HG03097 (cell line): Measurements from ENCODE around the gene THSD7B.
"Not testable (repeated sequence)": the region's sequence is repeated elsewhere in the genome, so short reads cannot be mapped to it uniquely, and the experiment has no call there.

Experiments
- ATAC-seq: cut with Tn5 transposase; IDR thresholded peaks from one replicate; pipeline ENCODE4 v1.9.1; 2021; ENCODE audit not compliant: unreplicated experiment, low FRiP score

Gene THSD7B

DNA sequence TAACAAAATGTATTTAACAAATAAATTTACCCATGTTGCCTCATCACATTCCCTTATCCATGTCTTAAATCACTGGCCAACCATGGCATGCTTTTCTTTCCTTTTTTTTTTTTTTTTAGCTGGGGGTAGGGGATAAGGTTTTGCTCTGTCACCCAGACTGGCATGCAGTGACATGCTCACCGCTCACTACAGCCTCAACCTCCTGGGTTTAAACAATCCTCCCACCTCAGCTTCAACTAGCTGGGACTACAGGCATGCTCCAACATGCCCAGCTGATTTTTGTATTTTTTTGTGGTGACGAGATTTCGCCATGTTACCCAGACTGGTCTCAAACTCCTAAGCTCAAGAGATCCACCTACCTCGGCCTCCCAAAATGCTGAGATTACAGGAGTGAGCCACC is 266.4 kb downstream of the THSD7B start:
- ATAC-seq = no peak

DNA sequence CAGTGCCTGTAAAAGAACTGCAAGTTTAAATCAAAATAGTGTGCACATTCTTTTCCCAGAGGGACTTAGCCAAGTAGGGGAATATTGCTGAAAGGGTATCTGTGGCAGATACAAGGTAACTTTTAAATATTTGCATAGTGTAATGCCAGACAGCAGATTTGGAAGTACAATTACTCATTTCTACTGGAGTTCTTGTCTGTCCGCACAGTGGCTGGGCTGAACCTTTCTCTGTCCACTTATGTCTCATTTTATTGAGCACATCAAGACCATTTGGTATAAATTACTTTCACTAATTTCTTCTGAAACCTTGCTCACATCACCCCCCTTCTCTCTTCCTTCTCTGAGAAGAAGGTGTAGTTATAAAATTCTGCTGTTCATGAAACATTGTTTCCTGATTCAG is 271.3 kb downstream of the THSD7B start:
- no peak for ATAC-seq

DNA sequence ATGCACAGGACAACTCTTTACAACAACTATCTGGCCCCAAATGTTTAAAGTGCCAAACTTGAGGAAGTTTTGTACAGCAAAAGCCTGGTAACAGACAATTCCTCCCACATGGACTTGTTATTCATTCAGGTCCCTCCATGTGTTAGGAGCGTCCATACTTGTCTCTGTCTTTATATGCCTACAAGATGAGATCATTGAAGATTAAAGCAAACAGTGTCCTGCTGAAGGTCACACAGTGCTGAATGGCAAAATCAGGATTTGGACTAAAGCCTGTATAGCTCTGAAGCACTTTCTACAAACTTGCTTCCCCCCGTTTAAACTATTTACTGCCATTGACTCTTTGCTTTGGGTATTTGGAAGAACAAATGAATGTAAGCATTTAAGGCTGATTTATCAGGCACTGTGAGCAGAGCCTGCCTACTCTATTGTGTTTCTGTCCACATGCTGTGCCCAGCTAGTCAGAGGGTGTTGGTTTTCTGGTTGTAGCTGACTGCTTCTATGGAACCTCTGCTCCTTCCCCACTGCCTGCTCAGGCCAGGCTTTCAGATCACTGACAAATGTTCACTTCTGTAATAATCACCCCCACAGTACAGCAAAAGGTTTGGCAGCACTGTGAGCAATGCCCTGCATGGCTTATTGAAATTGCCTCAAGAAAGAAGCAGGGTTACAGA is 274.3 kb downstream of the THSD7B start:
- ATAC-seq = no peak

DNA sequence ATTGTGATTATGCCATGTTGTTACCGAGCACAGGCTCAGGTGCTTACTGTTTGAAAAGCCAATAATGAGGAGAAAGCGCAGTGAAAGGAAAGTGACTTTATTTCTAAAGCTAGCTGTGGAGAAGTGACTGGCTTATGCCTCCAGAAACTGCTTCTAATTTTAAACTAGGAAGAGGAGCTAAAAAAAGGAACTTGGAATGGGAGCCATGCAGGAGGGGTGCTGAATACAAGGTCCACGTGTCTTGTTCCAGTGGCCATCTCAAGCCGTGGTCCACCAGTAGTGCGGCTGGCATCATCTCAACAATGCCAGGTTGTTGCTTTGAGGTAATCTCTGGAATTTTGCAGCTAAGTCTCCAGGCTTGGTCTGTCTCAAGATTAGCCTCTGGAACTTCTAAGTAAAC is 282.0 kb downstream of the THSD7B start:
- no peak for ATAC-seq

DNA sequence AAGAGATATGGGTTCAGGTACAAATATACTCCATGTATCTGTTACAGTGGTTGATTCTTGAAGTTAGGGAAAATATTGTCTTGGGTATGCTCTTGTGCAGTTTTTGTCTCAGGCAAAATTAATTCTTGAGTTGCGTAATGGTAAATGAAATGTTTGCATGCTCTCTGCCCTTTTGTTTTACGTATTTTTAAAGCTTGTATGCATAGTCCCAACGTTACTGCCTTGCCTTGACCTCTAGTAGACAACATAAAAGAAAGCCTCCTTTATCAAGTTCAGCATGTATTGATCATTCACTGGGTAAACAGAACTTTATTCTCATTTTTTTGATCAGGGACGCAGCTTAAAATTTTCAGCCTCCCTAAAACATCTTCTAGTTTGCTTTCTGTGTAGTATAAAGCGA is 283.1 kb downstream of the THSD7B start:
- no peak for ATAC-seq

DNA sequence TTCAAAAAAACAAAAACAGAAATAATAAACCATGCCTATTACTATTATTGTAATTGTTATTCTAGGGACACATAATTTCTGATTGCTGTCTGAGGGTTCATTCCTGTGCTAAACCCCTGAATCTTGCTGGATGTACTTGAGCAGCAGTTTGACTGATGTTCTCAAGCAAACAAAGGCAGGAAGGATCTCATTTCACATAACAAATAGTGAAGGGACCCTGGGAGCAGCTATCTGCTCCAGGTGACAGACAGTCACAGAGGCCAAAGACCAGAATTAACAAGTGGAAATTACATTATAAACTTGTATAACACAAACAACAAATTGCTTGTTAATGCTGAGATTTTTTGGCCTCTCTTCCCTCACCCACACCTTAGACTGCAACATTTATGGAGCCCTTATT is 284.2 kb downstream of the THSD7B start:
- no peak for ATAC-seq

DNA sequence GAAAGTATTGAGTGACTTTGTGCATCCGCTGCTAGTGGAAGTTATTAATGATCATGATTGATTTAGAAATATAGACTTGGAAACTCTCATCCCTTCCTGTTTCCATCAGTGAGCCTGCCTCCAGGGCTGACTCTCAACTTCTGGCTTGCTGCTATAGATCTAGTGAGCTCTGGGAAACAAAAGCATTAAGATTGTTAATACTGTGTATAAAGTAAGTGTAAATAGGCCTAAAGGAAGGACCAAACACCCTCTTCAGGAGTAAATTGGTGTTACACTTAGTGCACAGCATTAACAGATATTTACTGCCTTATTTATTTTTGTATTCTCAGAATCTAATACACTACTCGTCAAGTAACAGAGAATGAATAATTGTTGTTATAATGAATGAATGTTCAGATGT is 285.6 kb downstream of the THSD7B start:
- no peak for ATAC-seq

DNA sequence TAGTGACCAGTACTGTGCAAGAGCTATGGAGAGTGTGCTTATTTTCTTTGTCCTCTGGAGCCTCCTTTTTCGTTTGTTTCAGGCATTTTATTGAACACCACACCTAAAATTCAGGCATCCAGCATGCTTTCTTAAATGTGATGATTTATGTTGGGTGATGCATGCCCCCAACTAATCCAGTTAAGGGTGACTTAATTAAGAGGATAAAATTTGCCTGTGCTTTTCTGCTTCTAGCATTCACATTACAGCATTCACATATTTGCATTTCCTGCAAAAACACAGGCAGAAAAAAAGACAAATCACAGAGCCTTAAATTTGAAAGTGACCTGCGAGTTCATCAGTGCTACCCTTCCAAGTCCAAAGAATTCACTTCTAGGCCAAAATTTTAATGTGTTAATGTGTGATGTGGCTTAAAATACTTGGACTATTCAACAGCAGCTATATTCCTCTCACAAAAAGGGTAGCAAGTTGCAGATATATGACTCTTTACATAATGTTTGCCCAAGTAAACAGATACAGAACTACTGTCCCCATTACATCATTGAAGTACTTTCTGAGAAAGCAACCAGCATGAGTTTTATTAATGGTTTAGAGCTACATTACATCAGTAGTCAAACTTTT is 286.5 kb downstream of the THSD7B start:
- no peak for ATAC-seq

DNA sequence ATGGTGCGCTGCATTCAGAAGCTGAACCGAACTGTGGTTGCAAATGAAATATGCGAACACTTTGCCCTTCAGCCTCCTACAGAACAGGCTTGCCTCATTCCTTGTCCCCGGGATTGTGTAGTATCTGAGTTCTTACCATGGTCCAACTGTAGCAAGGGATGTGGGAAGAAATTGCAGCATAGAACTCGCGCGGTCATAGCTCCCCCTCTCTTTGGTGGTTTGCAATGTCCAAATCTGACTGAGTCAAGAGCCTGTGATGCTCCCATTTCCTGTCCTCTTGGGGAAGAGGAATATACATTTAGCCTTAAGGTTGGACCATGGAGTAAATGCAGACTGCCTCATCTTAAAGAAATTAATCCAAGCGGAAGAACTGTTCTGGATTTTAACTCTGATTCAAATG is 291.4 kb downstream of the THSD7B start:
- ATAC-seq = no peak

DNA sequence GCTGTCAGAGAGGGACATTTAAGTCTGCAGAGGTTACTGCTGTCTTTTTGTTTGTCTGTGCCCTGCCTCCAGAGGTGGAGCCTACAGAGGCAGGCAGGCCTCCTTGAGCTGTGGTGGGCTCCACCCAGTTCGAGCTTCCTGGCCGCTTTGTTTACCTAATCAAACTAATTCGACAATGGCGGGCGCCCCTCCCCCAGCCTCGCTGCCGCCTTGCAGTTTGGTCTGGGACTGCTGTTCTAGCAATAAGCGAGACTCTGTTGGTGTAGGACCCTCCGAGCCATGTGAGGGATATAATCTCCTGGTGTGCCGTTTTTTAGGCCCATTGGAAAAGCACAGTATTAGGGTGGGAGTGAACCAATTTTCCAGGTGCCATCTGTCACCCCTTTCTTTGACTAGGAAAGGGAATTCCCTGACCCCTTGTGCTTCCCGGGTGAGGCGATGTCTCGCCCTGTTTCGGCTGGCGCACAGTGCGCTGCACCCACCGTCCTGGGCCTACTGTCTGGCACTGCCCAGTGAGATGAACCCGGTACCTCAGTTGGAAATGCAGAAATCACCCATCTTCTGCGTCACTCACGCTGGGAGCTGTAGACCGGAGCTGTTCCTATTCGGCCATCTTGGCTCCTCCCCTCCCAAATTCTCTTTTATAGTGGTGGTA is 310.9 kb downstream of the THSD7B start:
- ATAC-seq = not testable (repeated sequence)

DNA sequence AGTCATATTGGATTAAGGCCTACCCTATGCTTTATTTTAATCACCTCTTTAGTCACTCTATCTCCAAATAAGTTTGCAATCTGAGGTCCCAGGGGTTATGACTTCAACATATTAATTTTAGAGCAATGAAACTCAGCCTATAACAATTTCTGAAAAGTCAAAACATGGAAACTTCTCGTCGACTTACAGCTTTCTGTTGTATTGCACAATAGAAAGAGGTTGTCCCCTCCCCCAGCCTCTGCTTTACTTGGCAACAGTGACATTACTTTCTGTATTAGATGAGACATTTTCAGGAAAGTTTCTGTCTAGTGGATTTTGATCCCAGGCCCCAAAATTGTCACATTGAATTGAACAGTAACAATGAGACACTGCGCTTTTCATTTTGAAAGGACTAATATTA is 326.4 kb downstream of the THSD7B start:
- no peak for ATAC-seq

DNA sequence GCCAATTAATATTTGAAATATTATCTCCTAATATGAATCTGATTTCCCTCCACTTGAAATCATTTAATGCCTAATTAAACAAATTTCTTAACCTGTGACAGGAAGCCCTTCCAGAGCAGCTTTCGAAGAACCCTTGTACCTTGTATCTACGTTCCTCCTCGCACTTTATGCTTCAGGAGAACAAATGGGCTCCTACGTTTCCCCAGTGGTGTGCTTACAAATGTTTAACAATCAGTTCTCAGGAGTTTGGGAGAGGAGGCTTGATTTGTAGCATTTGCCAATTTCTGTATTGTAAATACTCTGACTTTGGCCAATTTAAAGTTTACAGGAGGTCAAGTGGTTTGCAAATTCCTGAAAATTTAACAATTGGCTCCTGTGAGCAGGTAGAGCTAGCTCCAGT is 327.8 kb downstream of the THSD7B start:
- no peak for ATAC-seq

DNA sequence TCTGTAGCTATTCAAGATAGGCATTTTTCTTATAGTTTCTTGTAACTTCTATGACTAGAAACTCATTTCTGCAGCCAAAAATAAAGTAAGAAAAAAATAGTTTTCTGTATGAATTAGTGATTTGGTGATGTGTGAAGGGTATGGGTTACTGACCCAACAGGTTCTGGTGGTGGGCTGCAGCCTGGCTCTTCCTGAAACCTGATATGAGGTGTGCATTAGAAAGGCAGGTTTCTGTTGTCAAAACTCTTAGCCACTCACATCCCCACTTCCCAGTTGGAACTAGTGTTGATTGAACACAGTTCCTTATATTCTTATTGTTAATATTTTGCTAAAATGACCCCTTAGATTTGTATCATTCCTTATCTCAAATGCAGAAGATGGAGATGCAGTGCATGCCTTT is 330.8 kb downstream of the THSD7B start:
- no peak for ATAC-seq

DNA sequence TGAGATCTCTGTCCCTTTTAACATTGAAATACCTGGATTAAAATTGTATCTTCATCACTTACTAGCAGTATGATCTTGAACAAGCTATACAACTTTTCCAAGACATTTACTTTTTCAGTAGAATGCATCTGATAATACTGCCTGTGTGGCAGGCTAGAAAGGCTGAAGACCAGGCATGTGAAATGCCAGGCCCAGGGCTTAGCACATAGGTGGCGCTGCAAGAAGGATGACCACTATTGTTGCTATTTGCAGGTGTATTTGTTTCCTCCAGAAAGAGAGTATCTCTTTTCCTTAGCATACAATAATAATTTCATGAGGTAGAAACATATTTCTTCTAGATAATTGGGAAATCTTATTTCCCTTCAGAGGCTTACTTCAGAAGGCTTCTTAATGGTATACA is 331.3 kb downstream of the THSD7B start:
- no peak for ATAC-seq

DNA sequence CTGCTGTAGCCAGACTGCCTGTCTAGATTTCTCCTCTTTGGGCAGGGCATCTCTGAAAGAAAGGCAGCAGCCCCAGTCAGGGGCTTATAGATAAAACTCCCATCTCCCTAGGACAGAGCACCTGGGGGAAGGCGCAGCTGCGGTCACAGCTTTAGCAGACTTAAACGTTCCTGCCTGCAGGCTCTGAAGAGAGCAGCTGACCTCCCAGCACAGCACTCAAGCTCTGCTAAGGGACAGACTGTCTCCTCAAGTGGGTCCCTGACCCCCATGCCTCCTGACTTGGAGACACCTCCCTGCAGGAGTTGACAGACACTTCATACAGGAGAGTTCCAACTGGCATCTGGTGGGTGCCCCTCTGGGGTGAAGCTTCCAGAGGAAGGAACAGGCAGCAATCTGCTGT is 336.5 kb downstream of the THSD7B start:
- ATAC-seq = not testable (repeated sequence)

DNA sequence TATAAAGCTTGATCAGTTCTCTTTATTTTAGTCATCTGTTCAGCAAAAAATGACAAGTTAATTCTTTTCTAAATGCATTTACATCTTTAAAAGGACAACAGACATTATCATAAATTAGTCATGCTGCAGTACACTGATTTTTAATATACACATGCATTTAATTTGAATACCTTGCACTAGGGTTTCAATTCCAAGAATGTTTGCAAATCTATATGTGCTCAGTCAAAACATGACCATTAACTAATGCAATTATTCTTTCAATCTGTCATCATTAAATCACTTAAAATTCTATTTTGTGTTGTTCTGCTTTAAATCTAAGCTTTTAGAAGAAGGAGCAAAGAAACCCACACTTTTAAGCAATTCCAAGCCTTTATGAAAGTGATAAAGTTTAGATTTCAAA is 342.6 kb downstream of the THSD7B start:
- no peak for ATAC-seq

DNA sequence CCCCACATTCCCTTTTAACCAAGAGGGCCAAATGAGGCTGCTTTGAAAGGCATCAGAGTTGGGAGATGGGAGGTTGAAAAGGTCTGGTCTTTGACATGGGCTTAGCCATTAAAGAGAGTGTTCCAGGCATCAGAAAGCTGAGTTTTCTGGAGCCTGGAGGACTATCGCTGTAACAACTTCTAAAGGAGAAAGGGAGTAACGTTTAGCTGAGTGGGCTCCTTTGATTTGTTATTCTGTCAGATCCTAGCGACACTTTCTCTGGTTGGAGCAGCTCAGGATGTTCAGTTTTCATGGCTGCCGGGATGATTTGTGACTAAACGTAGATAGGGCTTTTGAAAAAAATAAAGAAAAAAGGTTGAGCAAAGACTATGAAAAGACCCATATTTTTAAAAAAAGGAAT is 346.6 kb downstream of the THSD7B start:
- ATAC-seq = no peak

DNA sequence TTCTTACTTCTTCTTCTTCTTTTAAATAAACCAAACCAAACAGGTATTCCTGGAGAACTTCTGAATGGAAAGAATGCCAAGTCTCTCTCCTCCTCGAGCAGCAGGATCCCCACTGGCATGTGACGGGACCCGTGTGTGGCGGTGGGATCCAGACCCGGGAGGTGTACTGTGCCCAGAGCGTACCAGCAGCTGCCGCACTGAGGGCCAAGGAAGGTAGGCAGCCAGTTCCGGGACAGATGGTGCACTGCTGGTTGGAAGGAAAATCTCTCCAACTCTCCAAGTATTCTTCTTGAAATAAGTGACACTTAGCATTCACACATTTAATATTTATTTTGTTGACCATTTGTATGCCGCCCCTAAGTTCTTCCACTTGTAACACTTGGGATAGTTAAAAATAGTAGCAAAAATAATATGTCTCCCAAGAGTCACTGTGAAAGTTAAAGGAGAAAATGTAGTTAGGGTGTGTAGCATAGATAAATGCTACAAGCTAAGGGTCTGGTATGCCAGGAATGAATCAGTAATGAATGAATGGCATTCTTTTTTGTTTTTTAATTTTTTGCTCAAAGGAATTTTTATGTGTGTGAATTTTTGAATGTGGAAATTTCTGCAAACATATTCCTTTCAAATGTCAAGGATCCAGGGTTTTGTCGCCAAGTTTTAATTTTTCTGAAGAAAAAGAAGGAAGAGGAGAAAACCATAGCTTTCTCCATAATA is 349.9 kb downstream of the THSD7B start:
- no peak for ATAC-seq

DNA sequence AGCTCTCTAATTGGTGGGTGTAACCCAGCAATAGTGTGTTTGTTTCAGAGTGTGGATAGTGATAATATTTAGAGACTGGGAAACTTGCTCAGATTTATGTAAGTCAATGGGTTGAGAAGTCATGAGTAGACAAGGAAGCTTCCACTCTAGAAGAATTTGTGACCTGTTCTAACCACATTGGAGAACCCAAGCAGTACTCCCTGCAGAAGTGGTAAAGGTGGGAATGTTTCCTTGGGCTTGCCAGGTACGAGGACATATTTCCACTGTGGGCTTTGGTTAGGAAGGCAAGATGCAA is 350.4 kb downstream of the THSD7B start:
- no peak for ATAC-seq

DNA sequence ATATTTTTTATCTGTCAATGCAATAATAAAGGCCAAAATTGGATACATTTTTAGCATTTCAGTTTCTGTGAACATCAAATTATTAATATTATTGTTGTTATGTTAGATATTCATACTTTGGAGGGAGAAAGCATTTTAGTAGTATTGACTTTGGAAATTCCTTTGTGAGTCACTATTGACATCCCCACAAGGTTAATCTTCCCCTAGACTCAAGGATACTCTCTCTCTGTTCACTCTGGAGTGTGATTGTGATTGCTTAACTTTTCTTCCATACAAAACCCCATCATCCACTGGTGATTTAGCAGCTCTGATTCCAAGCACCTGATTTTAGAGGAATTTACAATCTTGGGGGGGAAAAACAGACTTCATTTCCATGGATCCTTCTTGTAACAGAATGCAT is 352.0 kb downstream of the THSD7B start:
- ATAC-seq = no peak

DNA sequence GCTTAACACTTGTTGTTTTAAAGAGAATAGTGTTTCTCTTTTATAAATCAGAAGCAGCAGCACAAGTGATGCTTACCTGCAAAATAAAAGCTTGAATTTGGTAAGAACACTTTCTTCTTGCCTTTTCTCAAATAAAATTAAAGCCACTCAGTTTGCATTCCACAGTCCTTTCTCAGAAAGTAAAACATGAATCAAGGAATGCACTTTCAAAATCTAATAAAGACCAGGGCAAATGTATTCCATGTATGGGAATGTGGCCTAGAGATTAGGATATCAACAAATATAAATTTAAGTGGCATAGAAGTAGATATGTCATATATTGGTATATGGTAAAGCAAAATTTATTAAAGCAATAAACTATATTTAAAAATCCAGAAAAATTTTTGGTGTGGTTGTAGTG is 352.8 kb downstream of the THSD7B start:
- ATAC-seq = no peak

DNA sequence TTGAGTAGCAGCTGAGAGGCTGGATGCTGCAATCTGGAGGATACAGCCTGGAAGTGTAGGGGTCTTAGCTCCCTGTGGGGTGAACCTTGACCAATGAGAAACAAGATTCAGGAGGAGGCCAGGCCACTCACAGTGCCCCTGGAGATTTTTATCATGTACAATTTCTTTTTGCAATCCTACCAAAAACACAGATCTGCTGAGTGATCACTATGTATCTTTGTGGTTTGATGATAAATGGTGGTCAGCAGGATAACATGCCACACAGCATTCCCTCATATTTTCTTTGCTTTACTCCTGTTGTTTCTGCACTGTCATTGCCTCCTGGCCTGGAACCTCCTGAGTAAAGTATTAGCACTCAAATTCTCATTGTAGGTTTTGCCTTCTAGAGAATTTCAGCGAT is 357.9 kb downstream of the THSD7B start:
- no peak for ATAC-seq
